HCT116 (cell line): ENCODE data around the gene GRK2. TPM values are rescaled to one million over a fixed set of nuclear protein-coding genes. Genes with fewer than 3 reads are reported as not detected.

Source experiments
- ATAC-seq: fragments of 200-7000 bp; cut with Tn5 transposase; 2 replicates; pipeline ENCODE4 v1.9.1; 2020; ENCODE audit warnings: mild to moderate bottlenecking, moderate library complexity
- BruUV-seq: library from RNA; stranded (reverse); fragments of 400-500 nt; replicated peaks from 2 replicates; lab custom pipeline; 2021; lab: Mats Ljungman, UMichigan
- CTCF ChIA-PET: fragments of 300-600 bp; sonication (Branson Sonifier 250); formaldehyde crosslinking; loops from one replicate; lab custom pipeline; 2021; ENCODE audit warnings: antibody characterized with exemption; lab: Charles Lee
- POLR2A ChIA-PET: fragments of 300-600, 350-600 bp; sonication (Branson Sonifier 250); formaldehyde crosslinking; loops from one replicate; lab custom pipeline; 2021; ENCODE audit warnings: antibody characterized with exemption; lab: Charles Lee
- RAD21 ChIA-PET, 2 experiments: fragments of 300-600 bp; sonication (Branson Sonifier 250); formaldehyde crosslinking; loops; one replicate each; lab custom pipeline; 2023; ENCODE audit warnings: low total read pairs in 2 of 2; ENCODE audit not compliant: uncharacterized antibody in 2 of 2, unreplicated experiment in 2 of 2, low non-redundant PET in 1 of 2; lab: Charles Lee
- DNase-seq: peaks from one replicate; pipeline ENCODE4 v3.0.0-alpha.2; 2010; ENCODE audit warnings: low read depth, low spot score
- H2AFZ ChIP-seq: fragments of 200-600 bp; shearing (Covaris generic), sonication (generic); 2 replicates; pipeline ENCODE4 v1.6.1; 2017; ENCODE audit warnings: low read depth, mixed run types, mixed read lengths, antibody characterized with exemption, low read length; ENCODE audit not compliant: poor library complexity, severe bottlenecking
- H3K27ac ChIP-seq: 2 replicates; pipeline ENCODE4 v1.5.1; 2012; ENCODE audit warnings: low read depth, low read length
- H3K27me3 ChIP-seq: fragments of 200-600 bp; sonication (generic); 2 replicates; pipeline ENCODE4 v1.6.1; 2016; ENCODE audit warnings: mixed run types, low read length, mixed read lengths; ENCODE audit not compliant: insufficient read depth
- H3K36me3 ChIP-seq, 2 experiments: fragments of 200-500 bp in 1 of 2; fragments of 200-600 bp in 1 of 2; sonication (Bioruptor generic) in 1 of 2; sonication (generic) in 1 of 2; 2 replicates each; pipeline versions ENCODE4 v1.5.1 to v1.6.1; 2014 to 2016; ENCODE audit warnings: low read length in 2 of 2, inconsistent platforms in 1 of 2, mixed read lengths in 1 of 2, mixed run types in 1 of 2; ENCODE audit not compliant: insufficient read depth in 2 of 2, control insufficient read depth in 1 of 2
- H3K4me1 ChIP-seq, 2 experiments: fragments of 200-600 bp in 1 of 2; sonication (generic) in 1 of 2; 2 replicates each; pipeline versions ENCODE4 v1.5.1 to v1.6.1; 2012 to 2017; ENCODE audit warnings: low read length in 2 of 2, inconsistent platforms in 1 of 2, mild to moderate bottlenecking in 1 of 2, mixed read lengths in 1 of 2, mixed run types in 1 of 2, moderate library complexity in 1 of 2; ENCODE audit not compliant: insufficient read depth in 2 of 2, control insufficient read depth in 1 of 2
- H3K4me2 ChIP-seq: fragments of 200-600 bp; sonication (generic); 2 replicates; pipeline ENCODE4 v1.6.1; 2017; ENCODE audit warnings: mixed run types, low read length, mixed read lengths
- H3K4me3 ChIP-seq, 2 experiments: fragments of 200-600 bp in 1 of 2; sonication (generic) in 1 of 2; replicated peaks in 1 of 2; 2 replicates each; pipeline ENCODE4 v1.5.1; 2011 to 2016; ENCODE audit warnings: low read length in 2 of 2, control low read depth in 1 of 2, low read depth in 1 of 2, mild to moderate bottlenecking in 1 of 2, mixed read lengths in 1 of 2, mixed run types in 1 of 2
- H3K79me2 ChIP-seq: fragments of 200-600 bp; sonication (generic); 2 replicates; pipeline ENCODE4 v1.6.1; 2017; ENCODE audit warnings: mild to moderate bottlenecking, mixed run types, low read length, moderate library complexity, mixed read lengths; ENCODE audit not compliant: insufficient read depth
- H3K9ac ChIP-seq: fragments of 200-600 bp; sonication (generic); 2 replicates; pipeline ENCODE4 v1.6.1; 2016; ENCODE audit warnings: low read length, mixed read lengths
- H3K9me2 ChIP-seq: fragments of 200-600 bp; sonication (generic), shearing (Covaris generic); 2 replicates; pipeline ENCODE4 v1.6.1; 2017; ENCODE audit warnings: mixed run types, mild to moderate bottlenecking, moderate library complexity; ENCODE audit not compliant: insufficient read depth
- H3K9me3 ChIP-seq, 2 experiments: fragments of 200-500 bp in 1 of 2; fragments of 200-600 bp in 1 of 2; sonication (Bioruptor generic) in 1 of 2; sonication (generic) in 1 of 2; 2 replicates each; pipeline ENCODE4 v1.6.1; 2014 to 2017; ENCODE audit warnings: low read length in 2 of 2, mixed read lengths in 2 of 2, inconsistent platforms in 1 of 2, low read depth in 1 of 2, mild to moderate bottlenecking in 1 of 2, mixed run types in 1 of 2, moderate library complexity in 1 of 2; ENCODE audit not compliant: control insufficient read depth in 1 of 2, insufficient read depth in 1 of 2
- H4K20me1 ChIP-seq: fragments of 200-600 bp; sonication (generic), shearing (Covaris generic); 2 replicates; pipeline ENCODE4 v1.6.1; 2017; ENCODE audit warnings: mixed run types, mild to moderate bottlenecking, moderate library complexity; ENCODE audit not compliant: insufficient read depth
- CBX3 ChIP-seq: IDR thresholded peaks from 2 replicates; pipeline ENCODE4 v1.6.1; 2012; ENCODE audit warnings: low read depth
- CEBPB ChIP-seq: IDR thresholded peaks from 2 replicates; pipeline ENCODE4 v1.6.1; 2012; ENCODE audit warnings: low read depth
- EGR1 ChIP-seq: IDR thresholded peaks from 2 replicates; pipeline ENCODE4 v1.6.1; 2012; ENCODE audit warnings: low read depth
- EZH2phosphoT487 ChIP-seq: fragments of 200-600 bp; IDR thresholded peaks from 2 replicates; pipeline ENCODE4 v1.6.1; 2018; ENCODE audit warnings: antibody characterized with exemption, borderline replicate concordance
- FOSL1 ChIP-seq: IDR thresholded peaks from 2 replicates; pipeline ENCODE4 v1.6.1; 2012; ENCODE audit warnings: low read depth
- JUND ChIP-seq: IDR thresholded peaks from 2 replicates; pipeline ENCODE4 v1.6.1; 2012
- RAD21 ChIP-seq: IDR thresholded peaks from 2 replicates; pipeline ENCODE4 v1.6.1; 2012; ENCODE audit warnings: low read depth, mild to moderate bottlenecking
- SIN3A ChIP-seq: IDR thresholded peaks from 2 replicates; pipeline ENCODE4 v1.6.1; 2012; ENCODE audit warnings: low read depth
- SP1 ChIP-seq: IDR thresholded peaks from 2 replicates; pipeline ENCODE4 v1.6.1; 2012; ENCODE audit warnings: low read depth
- SRF ChIP-seq: IDR thresholded peaks from 2 replicates; pipeline ENCODE4 v1.6.1; 2012; ENCODE audit warnings: low read depth
- YY1 ChIP-seq: IDR thresholded peaks from 2 replicates; pipeline ENCODE4 v1.6.1; 2011; ENCODE audit warnings: low read length, low read depth, moderate library complexity, mild to moderate bottlenecking; ENCODE audit not compliant: insufficient replicate concordance; ENCODE audit errors: extremely low read depth
- ZNF274 ChIP-seq: fragments of 200-500 bp; sonication (Bioruptor generic); IDR thresholded peaks from 2 replicates; pipeline ENCODE4 v1.6.1; 2014; ENCODE audit warnings: mild to moderate bottlenecking, low read depth, low read length, inconsistent platforms
- intact Hi-C: fragments of 100-400 bp; cut with micrococcal nuclease; formaldehyde crosslinking; loops from 2 replicates; pipeline ENCODE4 v1.10.0; 2022
- total RNA-seq: library from RNA; stranded (reverse); gene quantifications from one replicate; pipeline ENCODE4 v1.2.1, GENCODE V29; 2021; ENCODE audit not compliant: unreplicated experiment
- TF ChIP-seq, protein P1 (sequence below), 3 experiments: fragments of 200-600 bp in 1 of 3; sonication (generic) in 1 of 3; IDR thresholded peaks in 2 of 3; conservative IDR thresholded peaks in 1 of 3; 2 replicates each; pipeline ENCODE4 v1.5.1; 2012 to 2017; ENCODE audit warnings: low read depth in 2 of 3, low read length in 2 of 3, antibody characterized with exemption in 1 of 3, borderline replicate concordance in 1 of 3, control low read depth in 1 of 3, mild to moderate bottlenecking in 1 of 3, mixed read lengths in 1 of 3, mixed run types in 1 of 3, moderate library complexity in 1 of 3; ENCODE audit not compliant: insufficient read depth in 1 of 3
- TF ChIP-seq, protein P2 (sequence below): IDR thresholded peaks from 2 replicates; pipeline ENCODE4 v1.6.1; 2012

Gene GRK2
- total RNA-seq, 1 experiment from 2014 or later, result 83.0 TPM

DNA sequence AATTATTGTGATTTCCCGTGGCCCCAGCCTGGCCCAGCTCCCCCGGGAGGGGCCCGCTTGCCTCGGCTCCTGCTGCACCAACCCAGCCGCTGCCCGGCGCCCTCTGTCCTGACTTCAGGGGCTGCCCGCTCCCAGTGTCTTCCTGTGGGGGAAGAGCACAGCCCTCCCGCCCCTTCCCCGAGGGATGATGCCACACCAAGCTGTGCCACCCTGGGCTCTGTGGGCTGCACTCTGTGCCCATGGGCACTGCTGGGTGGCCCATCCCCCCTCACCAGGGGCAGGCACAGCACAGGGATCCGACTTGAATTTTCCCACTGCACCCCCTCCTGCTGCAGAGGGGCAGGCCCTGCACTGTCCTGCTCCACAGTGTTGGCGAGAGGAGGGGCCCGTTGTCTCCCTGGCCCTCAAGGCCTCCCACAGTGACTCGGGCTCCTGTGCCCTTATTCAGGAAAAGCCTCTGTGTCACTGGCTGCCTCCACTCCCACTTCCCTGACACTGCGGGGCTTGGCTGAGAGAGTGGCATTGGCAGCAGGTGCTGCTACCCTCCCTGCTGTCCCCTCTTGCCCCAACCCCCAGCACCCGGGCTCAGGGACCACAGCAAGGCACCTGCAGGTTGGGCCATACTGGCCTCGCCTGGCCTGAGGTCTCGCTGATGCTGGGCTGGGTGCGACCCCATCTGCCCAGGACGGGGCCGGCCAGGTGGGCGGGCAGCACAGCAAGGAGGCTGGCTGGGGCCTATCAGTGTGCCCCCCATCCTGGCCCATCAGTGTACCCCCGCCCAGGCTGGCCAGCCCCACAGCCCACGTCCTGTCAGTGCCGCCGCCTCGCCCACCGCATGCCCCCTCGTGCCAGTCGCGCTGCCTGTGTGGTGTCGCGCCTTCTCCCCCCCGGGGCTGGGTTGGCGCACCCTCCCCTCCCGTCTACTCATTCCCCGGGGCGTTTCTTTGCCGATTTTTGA lies 19.5 kb downstream of the GRK2 start:
- H2AFZ ChIP-seq, result no peak overlapping the region
- no peak overlapping the region for H3K4me2 ChIP-seq
- H3K27me3 ChIP-seq, result no peaks in the 10 kb centered on the region
- H3K9me3 ChIP-seq, result no peaks in the 10 kb centered on the region
- peaks cover 13% of the 10 kb centered on the region; the same call in 1 of the 2 replicates for H3K79me2 ChIP-seq
- no peak overlapping the region for H3K9ac ChIP-seq
- ChIA-PET CTCF (no interaction called here), POLR2A (no interaction called here), RAD21 (no interaction called here)
- TSS peak; percentile 7 for BruUV-seq
- DNase-seq (no peak), ATAC-seq (no peak)
- H3K9me2 ChIP-seq, result no peaks in the 10 kb centered on the region
- peak overlapping the region; percentile 100 for H3K27ac ChIP-seq
- TF ChIP-seq CEBPB, result no peak
- TF ChIP-seq RAD21, result no peak
- no peak for TF ChIP-seq EZH2phosphoT487
- no peak for TF ChIP-seq YY1
- no peak for TF ChIP-seq FOSL1
- TF ChIP-seq CBX3, result no peak
- no peak for TF ChIP-seq JUND
- TF ChIP-seq SIN3A, result no peak
- TF ChIP-seq, protein P1, sequence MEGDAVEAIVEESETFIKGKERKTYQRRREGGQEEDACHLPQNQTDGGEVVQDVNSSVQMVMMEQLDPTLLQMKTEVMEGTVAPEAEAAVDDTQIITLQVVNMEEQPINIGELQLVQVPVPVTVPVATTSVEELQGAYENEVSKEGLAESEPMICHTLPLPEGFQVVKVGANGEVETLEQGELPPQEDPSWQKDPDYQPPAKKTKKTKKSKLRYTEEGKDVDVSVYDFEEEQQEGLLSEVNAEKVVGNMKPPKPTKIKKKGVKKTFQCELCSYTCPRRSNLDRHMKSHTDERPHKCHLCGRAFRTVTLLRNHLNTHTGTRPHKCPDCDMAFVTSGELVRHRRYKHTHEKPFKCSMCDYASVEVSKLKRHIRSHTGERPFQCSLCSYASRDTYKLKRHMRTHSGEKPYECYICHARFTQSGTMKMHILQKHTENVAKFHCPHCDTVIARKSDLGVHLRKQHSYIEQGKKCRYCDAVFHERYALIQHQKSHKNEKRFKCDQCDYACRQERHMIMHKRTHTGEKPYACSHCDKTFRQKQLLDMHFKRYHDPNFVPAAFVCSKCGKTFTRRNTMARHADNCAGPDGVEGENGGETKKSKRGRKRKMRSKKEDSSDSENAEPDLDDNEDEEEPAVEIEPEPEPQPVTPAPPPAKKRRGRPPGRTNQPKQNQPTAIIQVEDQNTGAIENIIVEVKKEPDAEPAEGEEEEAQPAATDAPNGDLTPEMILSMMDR (IDR thresholded peaks at IDR 0.05 in 2 of 3, conservative IDR thresholded peaks at IDR 0.05 in 1 of 3; ENCODE audit: borderline replicate concordance in 1 of 3, insufficient read depth in 1 of 3, low read depth in 2 of 3, low read length in 2 of 3), result no peak
- TF ChIP-seq EGR1, result no peak
- TF ChIP-seq SRF, result no peak
- no peak for TF ChIP-seq SP1
- TF ChIP-seq, protein P2, sequence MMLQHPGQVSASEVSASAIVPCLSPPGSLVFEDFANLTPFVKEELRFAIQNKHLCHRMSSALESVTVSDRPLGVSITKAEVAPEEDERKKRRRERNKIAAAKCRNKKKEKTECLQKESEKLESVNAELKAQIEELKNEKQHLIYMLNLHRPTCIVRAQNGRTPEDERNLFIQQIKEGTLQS, result no peak
- no peak for TF ChIP-seq ZNF274
- no peaks in the 10 kb centered on the region for H4K20me1 ChIP-seq
- H3K36me3 ChIP-seq, result peaks cover 17 to 37% of the 10 kb centered on the region in 2 experiments
- no peak overlapping the region for H3K4me3 ChIP-seq
- H3K4me1 ChIP-seq, result peaks cover 13 to 28% of the 10 kb centered on the region in 2 experiments
- intact Hi-C loops, result no loop called here
